Activated T-cell treated with anti-CD3 and anti-CD28 coated beads, Interleukin-2, amount 50 U/mL, for 24 hours (primary cell): Measurements from ENCODE around the gene ZBTB20.

ENCODE experiments used
- DNase-seq: peaks from one replicate; pipeline ENCODE4 v3.0.0-alpha.2; 2020
- H3K27ac Mint-ChIP-seq: 2 replicates; pipeline ENCODE4 v1.8.0; 2020; ENCODE audit warnings: mild to moderate bottlenecking, mixed read lengths
- H3K27me3 Mint-ChIP-seq: 2 replicates; pipeline ENCODE4 v1.8.0; 2020; ENCODE audit warnings: mixed read lengths
- H3K36me3 Mint-ChIP-seq: 2 replicates; pipeline ENCODE4 v1.8.0; 2020; ENCODE audit warnings: low read depth, mixed read lengths
- H3K4me1 Mint-ChIP-seq: 2 replicates; pipeline ENCODE4 v1.8.0; 2020; ENCODE audit warnings: low read depth, mixed read lengths
- H3K4me3 Mint-ChIP-seq: 2 replicates; pipeline ENCODE4 v1.8.0; 2020; ENCODE audit warnings: mild to moderate bottlenecking, moderate library complexity, mixed read lengths
- H3K9me3 Mint-ChIP-seq: 2 replicates; pipeline ENCODE4 v1.8.0; 2020; ENCODE audit warnings: mixed read lengths

The ZBTB20 gene

GRCh38 chr3:114903213-114903612 lies 243.9 kb downstream of the ZBTB20 start:
- Mint-ChIP-seq H3K4me1 (peaks cover 23% of the 10 kb centered on the region), H3K27me3 (no peaks in the 10 kb centered on the region), H3K9me3 (no peaks in the 10 kb centered on the region), H3K36me3 (peaks cover 7% of the 10 kb centered on the region), H3K4me3 (no peak overlapping the region), H3K27ac (no peak overlapping the region)
- no peak for DNase-seq

GRCh38 chr3:114902691-114903101 lies 244.4 kb downstream of the ZBTB20 start:
- no peaks in the 10 kb centered on the region for H3K27me3 Mint-ChIP-seq
- no peak overlapping the region for H3K27ac Mint-ChIP-seq
- H3K4me1 Mint-ChIP-seq = peaks cover 23% of the 10 kb centered on the region
- H3K9me3 Mint-ChIP-seq = no peaks in the 10 kb centered on the region
- H3K36me3 Mint-ChIP-seq = peaks cover 6% of the 10 kb centered on the region
- no peak overlapping the region for H3K4me3 Mint-ChIP-seq
- DNase-seq = no peak

GRCh38 chr3:114900908-114901307 lies 246.2 kb downstream of the ZBTB20 start:
- Mint-ChIP-seq H3K27me3 (no peaks in the 10 kb centered on the region), H3K4me1 (peaks cover 21% of the 10 kb centered on the region), H3K9me3 (no peaks in the 10 kb centered on the region), H3K27ac (no peak overlapping the region), H3K4me3 (peak overlapping the region; percentile 5), H3K36me3 (no peaks in the 10 kb centered on the region)
- no peak for DNase-seq

- peaks cover 14% of the 10 kb centered on the region for H3K4me1 Mint-ChIP-seq
- H3K9me3 Mint-ChIP-seq = no peaks in the 10 kb centered on the region
- no peak overlapping the region for H3K27ac Mint-ChIP-seq
- H3K4me3 Mint-ChIP-seq = no peak overlapping the region
- no peaks in the 10 kb centered on the region for H3K27me3 Mint-ChIP-seq
- H3K36me3 Mint-ChIP-seq = no peaks in the 10 kb centered on the region
- DNase-seq = no peak
These were observed 247.7 kb downstream of the ZBTB20 start for GRCh38 chr3:114899186-114899931.

GRCh38 chr3:114896978-114897377 lies 250.1 kb downstream of the ZBTB20 start:
- Mint-ChIP-seq H3K27me3 (no peaks in the 10 kb centered on the region), H3K27ac (no peak overlapping the region), H3K4me3 (no peak overlapping the region), H3K36me3 (peaks cover 7% of the 10 kb centered on the region), H3K4me1 (peaks cover 5% of the 10 kb centered on the region), H3K9me3 (no peaks in the 10 kb centered on the region)
- DNase-seq = no peak

GRCh38 chr3:114893361-114893760 lies 253.7 kb downstream of the ZBTB20 start:
- Mint-ChIP-seq H3K27me3 (no peaks in the 10 kb centered on the region), H3K4me3 (no peak overlapping the region), H3K36me3 (peaks cover 7% of the 10 kb centered on the region), H3K9me3 (no peaks in the 10 kb centered on the region), H3K27ac (no peak overlapping the region), H3K4me1 (peaks cover 2% of the 10 kb centered on the region)
- no peak for DNase-seq

GRCh38 chr3:114892880-114893279 lies 254.2 kb downstream of the ZBTB20 start:
- H3K36me3 Mint-ChIP-seq = peaks cover 7% of the 10 kb centered on the region
- H3K27ac Mint-ChIP-seq = no peak overlapping the region
- peaks cover 2% of the 10 kb centered on the region for H3K4me1 Mint-ChIP-seq
- no peaks in the 10 kb centered on the region for H3K9me3 Mint-ChIP-seq
- H3K27me3 Mint-ChIP-seq = no peaks in the 10 kb centered on the region
- H3K4me3 Mint-ChIP-seq = no peak overlapping the region
- DNase-seq = no peak

- Mint-ChIP-seq H3K4me3 (no peak overlapping the region), H3K4me1 (peaks cover 2% of the 10 kb centered on the region), H3K27ac (no peak overlapping the region), H3K27me3 (no peaks in the 10 kb centered on the region), H3K9me3 (no peaks in the 10 kb centered on the region), H3K36me3 (peaks cover 7% of the 10 kb centered on the region)
- no peak for DNase-seq
These were observed 254.8 kb downstream of the ZBTB20 start for GRCh38 chr3:114892131-114892879.

- H3K36me3 Mint-ChIP-seq = no peaks in the 10 kb centered on the region
- H3K4me3 Mint-ChIP-seq = no peak overlapping the region
- DNase-seq = no peak
- H3K4me1 Mint-ChIP-seq = peaks cover 12% of the 10 kb centered on the region
- no peak overlapping the region for H3K27ac Mint-ChIP-seq
- peaks cover 6% of the 10 kb centered on the region for H3K9me3 Mint-ChIP-seq
- no peaks in the 10 kb centered on the region for H3K27me3 Mint-ChIP-seq
These were observed 259.3 kb downstream of the ZBTB20 start for GRCh38 chr3:114887806-114888205.

- Mint-ChIP-seq H3K27me3 (no peaks in the 10 kb centered on the region), H3K4me1 (peaks cover 14% of the 10 kb centered on the region), H3K36me3 (no peaks in the 10 kb centered on the region), H3K27ac (no peak overlapping the region), H3K9me3 (peaks cover 6% of the 10 kb centered on the region), H3K4me3 (no peak overlapping the region)
- no peak for DNase-seq
These were observed 260.2 kb downstream of the ZBTB20 start for GRCh38 chr3:114886905-114887304.

- no peak overlapping the region for H3K4me3 Mint-ChIP-seq
These were observed 262.7 kb downstream of the ZBTB20 start for GRCh38 chr3:114884213-114884923.

GRCh38 chr3:114880078-114880477 lies 267.0 kb downstream of the ZBTB20 start:
- Mint-ChIP-seq H3K36me3 (peaks cover 12% of the 10 kb centered on the region), H3K27ac (no peak overlapping the region), H3K4me3 (no peak overlapping the region), H3K27me3 (no peaks in the 10 kb centered on the region), H3K4me1 (peaks cover 31% of the 10 kb centered on the region), H3K9me3 (peaks cover 5% of the 10 kb centered on the region)
- no peak for DNase-seq

More at GRCh38 chr3:114884213-114884923, 262.7 kb downstream of the ZBTB20 start:
- DNase-seq = no peak
- Mint-ChIP-seq H3K9me3 (peaks cover 6% of the 10 kb centered on the region), H3K27me3 (no peaks in the 10 kb centered on the region), H3K36me3 (peaks cover 3% of the 10 kb centered on the region), H3K27ac (no peak overlapping the region), H3K4me1 (peaks cover 21% of the 10 kb centered on the region)

GRCh38 chr3:114879059-114880031 lies 267.7 kb downstream of the ZBTB20 start:
- no peaks in the 10 kb centered on the region for H3K27me3 Mint-ChIP-seq
- DNase-seq = no peak
- peaks cover 1% of the 10 kb centered on the region for H3K9me3 Mint-ChIP-seq
- no peak overlapping the region for H3K4me3 Mint-ChIP-seq
- peaks cover 12% of the 10 kb centered on the region for H3K36me3 Mint-ChIP-seq
- no peak overlapping the region for H3K27ac Mint-ChIP-seq
- H3K4me1 Mint-ChIP-seq = peaks cover 26% of the 10 kb centered on the region
